Neural progenitor cell (in vitro differentiated cells): Measurements from ENCODE around the gene ZC3H13.

Source experiments
- EZH2 ChIP-seq: fragments of 200-600 bp; sonication (generic); IDR thresholded peaks from 2 replicates; pipeline ENCODE4 v1.6.1; 2017; ENCODE audit warnings: antibody characterized with exemption, mild to moderate bottlenecking, moderate library complexity
- TF ChIP-seq, protein P1 (sequence below): fragments of 200-600 bp; sonication (generic); IDR thresholded peaks from 2 replicates; pipeline ENCODE4 v1.5.1; 2017; ENCODE audit warnings: antibody characterized with exemption, mild to moderate bottlenecking

DNA sequence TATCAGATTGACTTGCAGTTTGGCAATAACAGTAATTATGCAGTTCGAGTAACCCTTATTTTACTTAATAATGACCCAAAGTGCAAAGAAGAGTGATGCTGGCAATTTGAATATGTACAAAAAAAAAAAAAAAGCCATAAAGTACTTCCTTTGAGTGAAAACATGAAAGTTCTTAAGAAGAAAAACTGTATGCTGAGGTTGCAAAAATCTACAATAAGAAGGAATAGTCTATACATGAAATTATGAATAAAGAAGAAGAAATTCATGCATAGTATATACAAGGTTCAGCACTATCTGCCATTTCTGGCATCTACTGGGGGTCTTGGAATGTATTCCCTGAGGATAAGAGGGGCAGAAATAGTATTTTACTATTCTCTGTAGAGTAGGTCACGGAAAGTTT is 55.9 kb downstream of the ZC3H13 start:
- TF ChIP-seq, protein P1, sequence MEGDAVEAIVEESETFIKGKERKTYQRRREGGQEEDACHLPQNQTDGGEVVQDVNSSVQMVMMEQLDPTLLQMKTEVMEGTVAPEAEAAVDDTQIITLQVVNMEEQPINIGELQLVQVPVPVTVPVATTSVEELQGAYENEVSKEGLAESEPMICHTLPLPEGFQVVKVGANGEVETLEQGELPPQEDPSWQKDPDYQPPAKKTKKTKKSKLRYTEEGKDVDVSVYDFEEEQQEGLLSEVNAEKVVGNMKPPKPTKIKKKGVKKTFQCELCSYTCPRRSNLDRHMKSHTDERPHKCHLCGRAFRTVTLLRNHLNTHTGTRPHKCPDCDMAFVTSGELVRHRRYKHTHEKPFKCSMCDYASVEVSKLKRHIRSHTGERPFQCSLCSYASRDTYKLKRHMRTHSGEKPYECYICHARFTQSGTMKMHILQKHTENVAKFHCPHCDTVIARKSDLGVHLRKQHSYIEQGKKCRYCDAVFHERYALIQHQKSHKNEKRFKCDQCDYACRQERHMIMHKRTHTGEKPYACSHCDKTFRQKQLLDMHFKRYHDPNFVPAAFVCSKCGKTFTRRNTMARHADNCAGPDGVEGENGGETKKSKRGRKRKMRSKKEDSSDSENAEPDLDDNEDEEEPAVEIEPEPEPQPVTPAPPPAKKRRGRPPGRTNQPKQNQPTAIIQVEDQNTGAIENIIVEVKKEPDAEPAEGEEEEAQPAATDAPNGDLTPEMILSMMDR, result no peak
- TF ChIP-seq EZH2, result no peak
